OCI-LY7 (cell line): ENCODE results near the gene NR1H4. TPM values are rescaled to one million over a fixed set of nuclear protein-coding genes. Genes with fewer than 3 reads are reported as not detected.

Source experiments
- BruUV-seq: library from RNA; stranded (reverse); fragments of 400-500 nt; replicated peaks from 2 replicates; lab custom pipeline; 2021; lab: Mats Ljungman, UMichigan
- CTCF ChIA-PET: fragments of 300-600 bp; sonication (Branson Sonifier 250); formaldehyde crosslinking; loops from one replicate; lab custom pipeline; 2022; ENCODE audit warnings: antibody characterized with exemption; ENCODE audit not compliant: unreplicated experiment; lab: Charles Lee
- POLR2A ChIA-PET: fragments of 300-600 bp; sonication (Branson Sonifier 250); formaldehyde crosslinking; loops from one replicate; lab custom pipeline; 2022; ENCODE audit warnings: antibody characterized with exemption; lab: Charles Lee
- DNase-seq: peaks from one replicate; pipeline ENCODE4 v3.0.0-alpha.2; 2015; ENCODE audit warnings: low spot score
- H2AFZ ChIP-seq: fragments of 200-600 bp; sonication (generic), shearing (Covaris generic); 2 replicates; pipeline ENCODE4 v1.6.1; 2014; ENCODE audit warnings: mild to moderate bottlenecking, antibody characterized with exemption, low read length, moderate library complexity
- H3K27ac ChIP-seq: fragments of 200-600 bp; sonication (generic); 2 replicates; pipeline ENCODE4 v1.5.1; 2014; ENCODE audit warnings: mixed run types, low read depth, mild to moderate bottlenecking, moderate library complexity, low read length, inconsistent platforms; ENCODE audit not compliant: poor library complexity, severe bottlenecking
- H3K36me3 ChIP-seq: fragments of 200-600 bp; sonication (generic); 2 replicates; pipeline ENCODE4 v1.6.1; 2014; ENCODE audit warnings: mild to moderate bottlenecking, antibody characterized with exemption, low read length, moderate library complexity, mixed read lengths; ENCODE audit not compliant: insufficient read depth
- H3K4me1 ChIP-seq: fragments of 200-600 bp; sonication (generic); 2 replicates; pipeline ENCODE4 v1.5.1; 2014; ENCODE audit warnings: mild to moderate bottlenecking, low read length; ENCODE audit not compliant: insufficient read depth, poor library complexity, severe bottlenecking
- H3K4me2 ChIP-seq: fragments of 200-600 bp; sonication (generic); 2 replicates; pipeline ENCODE4 v1.6.1; 2014; ENCODE audit warnings: mild to moderate bottlenecking, low read length
- H3K4me3 ChIP-seq: fragments of 200-600 bp; sonication (generic); 2 replicates; pipeline ENCODE4 v1.5.1; 2014; ENCODE audit warnings: mild to moderate bottlenecking, low read depth, low read length; ENCODE audit not compliant: poor library complexity, severe bottlenecking
- H3K79me2 ChIP-seq: fragments of 200-600 bp; sonication (generic); 2 replicates; pipeline ENCODE4 v1.6.1; 2016; ENCODE audit warnings: low read depth, mild to moderate bottlenecking, low read length, moderate library complexity, mixed read lengths; ENCODE audit not compliant: insufficient read depth
- H3K9me2 ChIP-seq: fragments of 200-600 bp; sonication (generic); 2 replicates; pipeline ENCODE4 v1.6.1; 2016; ENCODE audit warnings: mild to moderate bottlenecking, low read length, mixed read lengths; ENCODE audit not compliant: insufficient read depth
- H3K9me3 ChIP-seq: fragments of 200-600 bp; sonication (generic); 2 replicates; pipeline ENCODE4 v1.6.1; 2014; ENCODE audit warnings: mild to moderate bottlenecking, mixed run types, low read length, mixed read lengths
- H4K20me1 ChIP-seq: fragments of 200-600 bp; sonication (generic); 2 replicates; pipeline ENCODE4 v1.6.1; 2014; ENCODE audit warnings: mild to moderate bottlenecking, antibody characterized with exemption, low read length, moderate library complexity, mixed read lengths; ENCODE audit not compliant: insufficient read depth
- CTCF ChIP-seq: fragments of 200-600 bp; sonication (generic); conservative IDR thresholded peaks from 2 replicates; pipeline ENCODE4 v1.5.1; 2014; ENCODE audit warnings: mild to moderate bottlenecking, antibody characterized with exemption, low read length, moderate library complexity, mixed read lengths
- EZH2phosphoT487 ChIP-seq: fragments of 200-600 bp; sonication (generic); IDR thresholded peaks from 2 replicates; pipeline ENCODE4 v1.6.1; 2018; ENCODE audit warnings: low read depth, borderline replicate concordance, mild to moderate bottlenecking, mixed run types, antibody characterized with exemption, low read length, moderate library complexity, mixed read lengths
- intact Hi-C: fragments of 100-400 bp; cut with micrococcal nuclease; formaldehyde crosslinking; loops from one replicate; pipeline ENCODE4 v1.10.0; 2022; ENCODE audit not compliant: unreplicated experiment
- total RNA-seq, 2 experiments: library from RNA; depleted of rRNA in 1 of 2; stranded (reverse); fragments of >200 nt in 1 of 2; shearing (Covaris generic) in 1 of 2; gene quantifications; 2 replicates each; pipeline ENCODE4 v1.2.3, GENCODE V29; 2014 to 2022

NR1H4 gene
- total RNA-seq, 2 experiments from 2014 or later, result 7.1 TPM; not detected in 1

- Histone ChIP-seq H3K9me3 (no peaks in the 10 kb centered on the region), H3K27ac (no peak overlapping the region), H3K9me2 (no peaks in the 10 kb centered on the region), H3K4me2 (no peak overlapping the region), H4K20me1 (no peaks in the 10 kb centered on the region), H3K79me2 (no peaks in the 10 kb centered on the region), H3K4me1 (no peaks in the 10 kb centered on the region), H2AFZ (no peak overlapping the region), H3K4me3 (no peak overlapping the region), H3K36me3 (no peaks in the 10 kb centered on the region)
- no peak for DNase-seq
- no peak for TF ChIP-seq CTCF
- no peak for TF ChIP-seq EZH2phosphoT487
- POLR2A ChIA-PET, result interaction anchor here (0.6 to 0.7 kb wide), 2 partner anchors 15 to 40 kb away, joined by 3 read pairs; no protein-coding TSS in a partner anchor
- CTCF ChIA-PET, result no interaction called here
- intact Hi-C loops, result no loop called here
- no TSS peak for BruUV-seq
Observed at GRCh38 chr12:100474617-100475016, 951 bp downstream of the NR1H4 start.

DNA sequence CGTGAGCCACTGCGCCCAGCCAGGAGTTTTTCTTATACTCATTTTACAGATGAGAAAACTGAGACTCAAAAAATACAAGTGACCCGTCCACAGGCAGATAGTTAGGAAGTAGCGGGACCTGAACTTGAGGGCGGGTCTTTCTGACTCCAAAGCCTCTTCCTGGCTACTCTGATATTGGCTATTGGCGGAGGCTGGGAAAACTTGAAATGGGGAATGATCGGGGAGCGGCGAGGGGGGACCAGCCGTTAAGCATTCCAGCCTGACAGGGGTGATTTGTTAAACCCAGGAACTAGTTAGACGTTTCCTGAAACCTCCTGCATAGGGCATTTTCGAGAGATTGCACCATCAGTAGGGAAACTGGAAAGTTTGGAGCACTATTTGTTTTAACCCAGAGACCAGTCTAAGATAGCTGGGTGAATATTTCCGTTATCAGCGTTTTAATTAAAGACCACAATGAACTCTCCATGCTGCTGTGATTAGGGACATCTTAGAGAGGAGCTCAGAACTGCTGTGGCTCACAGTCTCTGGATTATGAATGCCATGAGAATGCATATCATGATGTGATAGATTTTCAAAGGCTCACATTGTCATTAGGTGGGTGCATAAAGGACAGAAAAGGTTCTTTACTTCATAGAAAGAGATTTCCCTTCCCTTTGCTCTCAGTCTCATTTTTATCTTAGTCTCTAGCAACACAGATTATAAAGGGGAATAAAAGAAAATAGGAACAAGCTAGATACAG lies 2.5 kb downstream of the NR1H4 start:
- no peaks in the 10 kb centered on the region for H3K4me1 ChIP-seq
- H3K9me3 ChIP-seq, result no peaks in the 10 kb centered on the region
- no peaks in the 10 kb centered on the region for H3K9me2 ChIP-seq
- H3K4me2 ChIP-seq, result no peak overlapping the region
- no peak overlapping the region for H2AFZ ChIP-seq
- no peaks in the 10 kb centered on the region for H3K36me3 ChIP-seq
- H4K20me1 ChIP-seq, result no peaks in the 10 kb centered on the region
- DNase-seq, result no peak
- POLR2A ChIA-PET, result interaction anchor here (0.7 kb wide), 1 partner anchor 16 kb away, joined by 3 read pairs; no protein-coding TSS in a partner anchor
- no TSS peak for BruUV-seq
- intact Hi-C loops, result no loop called here
- H3K79me2 ChIP-seq, result no peaks in the 10 kb centered on the region
- H3K4me3 ChIP-seq, result no peak overlapping the region
- TF ChIP-seq CTCF, result no peak
- TF ChIP-seq EZH2phosphoT487, result no peak
- no peak overlapping the region for H3K27ac ChIP-seq
- CTCF ChIA-PET, result no interaction called here

DNA sequence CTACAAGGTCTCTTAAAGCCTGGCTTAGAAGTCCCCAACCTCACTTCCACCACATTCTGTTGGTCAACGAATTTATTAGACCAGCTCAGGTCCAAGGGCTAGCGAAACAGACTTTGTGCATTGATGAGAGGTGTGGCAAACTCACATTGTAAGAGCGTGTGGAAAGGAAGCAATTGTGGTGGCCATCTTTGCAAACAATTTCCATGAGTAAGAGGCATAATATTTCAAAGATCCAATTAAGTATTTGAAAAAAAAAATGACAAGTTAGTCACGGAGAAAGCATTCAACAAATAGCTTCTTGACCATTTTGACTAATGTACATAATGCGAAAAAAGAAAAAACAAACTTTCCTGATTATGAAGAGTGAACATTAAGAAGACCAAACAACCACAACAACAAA lies 7.4 kb downstream of the NR1H4 start:
- Histone ChIP-seq H4K20me1 (no peaks in the 10 kb centered on the region), H3K4me3 (no peak overlapping the region), H3K27ac (no peak overlapping the region), H3K9me3 (no peaks in the 10 kb centered on the region), H3K79me2 (no peaks in the 10 kb centered on the region), H2AFZ (no peak overlapping the region), H3K4me2 (no peak overlapping the region), H3K9me2 (no peaks in the 10 kb centered on the region), H3K36me3 (no peaks in the 10 kb centered on the region), H3K4me1 (no peaks in the 10 kb centered on the region)
- CTCF ChIA-PET, result no interaction called here
- no TSS peak for BruUV-seq
- intact Hi-C loops, result no loop called here
- POLR2A ChIA-PET, result no interaction called here
- TF ChIP-seq CTCF (no peak), EZH2phosphoT487 (no peak)
- DNase-seq, result no peak
